HG03095 (cell line): ENCODE data around the gene ODF2L.

Source experiments
- ATAC-seq: cut with Tn5 transposase; IDR thresholded peaks from one replicate; pipeline ENCODE4 v1.9.1; 2021; ENCODE audit warnings: moderate library complexity; ENCODE audit not compliant: unreplicated experiment

The ODF2L gene, protein sequence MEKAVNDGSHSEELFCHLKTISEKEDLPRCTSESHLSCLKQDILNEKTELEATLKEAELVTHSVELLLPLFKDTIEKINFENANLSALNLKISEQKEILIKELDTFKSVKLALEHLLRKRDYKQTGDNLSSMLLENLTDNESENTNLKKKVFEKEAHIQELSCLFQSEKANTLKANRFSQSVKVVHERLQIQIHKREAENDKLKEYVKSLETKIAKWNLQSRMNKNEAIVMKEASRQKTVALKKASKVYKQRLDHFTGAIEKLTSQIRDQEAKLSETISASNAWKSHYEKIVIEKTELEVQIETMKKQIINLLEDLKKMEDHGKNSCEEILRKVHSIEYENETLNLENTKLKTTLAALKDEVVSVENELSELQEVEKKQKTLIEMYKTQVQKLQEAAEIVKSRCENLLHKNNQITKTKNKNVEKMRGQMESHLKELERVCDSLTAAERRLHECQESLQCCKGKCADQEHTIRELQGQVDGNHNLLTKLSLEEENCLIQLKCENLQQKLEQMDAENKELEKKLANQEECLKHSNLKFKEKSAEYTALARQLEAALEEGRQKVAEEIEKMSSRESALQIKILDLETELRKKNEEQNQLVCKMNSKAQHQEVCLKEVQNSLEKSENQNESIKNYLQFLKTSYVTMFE

DNA sequence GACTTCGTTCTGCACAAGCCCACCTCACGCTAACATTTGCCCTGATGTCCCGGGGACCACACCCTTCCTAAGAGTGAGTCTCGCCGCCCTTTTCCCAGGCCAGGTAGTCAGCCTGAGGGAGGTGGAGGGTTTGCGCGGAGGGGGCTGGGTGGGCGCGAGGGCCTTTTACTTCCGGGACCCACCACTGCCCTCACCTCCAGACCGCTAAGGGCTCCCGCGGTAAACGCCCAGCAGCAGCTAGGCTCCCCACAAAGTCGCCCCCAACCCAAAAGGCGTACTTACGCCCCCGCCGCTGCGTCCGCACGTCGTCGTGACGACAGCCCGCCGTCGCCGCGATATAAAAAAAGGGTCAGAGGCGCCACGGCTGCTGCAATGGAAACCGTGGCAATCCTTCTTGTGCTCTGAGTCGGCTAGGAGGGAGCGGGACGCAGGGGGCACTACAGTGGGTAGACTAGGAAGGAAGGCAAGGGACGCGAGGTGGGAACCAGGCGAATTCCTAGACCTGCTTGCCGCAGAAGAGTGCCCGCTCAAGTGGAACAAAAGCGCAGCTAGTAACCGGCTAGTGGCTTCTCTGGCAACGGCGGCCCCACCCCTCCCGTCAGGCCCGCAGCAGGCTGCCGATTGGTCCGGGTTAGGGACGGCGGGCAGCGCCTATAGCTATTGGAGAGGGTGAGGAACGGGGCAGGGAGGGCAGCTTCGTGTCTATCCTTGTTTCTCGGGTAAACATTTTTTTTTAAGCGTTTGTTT is at the start of gene ODF2L:
Gene ODF2L, minus strand, starts transcription at position 573 of the 747 bp plus-strand sequence. CDS start 9,296 bp downstream, outside the sequence.
- peak; percentile 100 for ATAC-seq

DNA sequence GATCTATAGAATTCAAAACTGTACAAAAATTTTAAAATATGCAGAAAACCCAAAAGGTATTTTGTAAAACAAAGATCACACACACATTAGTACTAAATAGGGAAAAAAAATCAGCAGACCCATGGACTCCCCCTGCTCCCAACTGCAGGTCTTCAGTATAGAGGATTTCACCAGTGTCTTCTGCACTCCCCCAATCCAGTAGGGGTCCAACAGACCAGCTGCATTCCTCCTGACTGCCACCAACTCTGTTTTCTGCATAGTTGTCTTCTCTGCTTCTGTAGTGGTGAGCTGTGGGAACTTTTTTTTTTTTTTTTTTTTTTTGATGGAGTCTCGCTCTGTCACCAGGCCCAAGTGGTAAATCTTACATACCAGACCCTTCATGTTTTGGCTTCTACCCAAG is 49.8 kb upstream of the ODF2L start:
- ATAC-seq, result no peak

DNA sequence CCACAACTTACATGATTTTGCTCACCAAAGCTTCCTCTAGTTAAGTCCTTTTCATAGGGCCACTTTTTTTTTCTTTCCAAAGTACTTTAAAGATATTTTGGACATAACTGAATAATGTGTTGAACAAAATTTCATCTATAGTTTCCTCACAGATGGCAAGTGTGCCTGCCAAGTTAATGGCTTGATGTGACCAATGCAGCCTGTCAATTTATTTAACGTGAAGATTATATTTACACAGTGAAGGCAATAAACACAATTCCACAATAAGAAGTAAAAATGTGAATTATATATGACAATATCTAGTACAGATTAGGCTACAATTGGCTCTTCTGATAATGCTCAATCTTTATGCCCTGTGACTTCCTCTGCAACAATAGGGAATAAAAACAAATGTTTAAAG is 45.9 kb upstream of the ODF2L start:
- ATAC-seq, result no peak

GRCh38 chr1:86441581-86441980 is 45.5 kb upstream of the ODF2L start:
- no peak for ATAC-seq

- no peak for ATAC-seq
Observed at GRCh38 chr1:86436041-86436440, 39.9 kb upstream of the ODF2L start.

GRCh38 chr1:86435327-86435726 is 39.2 kb upstream of the ODF2L start:
- ATAC-seq, result no peak

DNA sequence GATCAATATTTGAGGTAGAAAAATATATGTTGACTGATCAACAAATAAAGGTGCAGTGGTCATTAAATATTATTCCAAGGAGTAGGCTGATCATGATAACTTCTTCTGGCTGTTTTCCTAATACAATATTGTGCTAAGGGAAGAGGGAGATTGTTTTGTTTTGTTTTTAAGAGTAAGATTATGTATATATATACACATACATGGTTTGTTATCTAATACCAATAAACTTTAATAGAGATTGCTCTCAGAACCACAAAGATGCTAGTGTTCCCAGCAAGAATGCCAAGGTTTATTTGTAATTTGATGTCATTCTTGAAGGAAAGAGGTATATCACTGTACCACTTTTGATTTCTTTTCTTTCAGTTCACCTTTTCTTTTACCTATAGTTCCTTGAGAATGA is 37.9 kb upstream of the ODF2L start:
- ATAC-seq, result no peak

DNA sequence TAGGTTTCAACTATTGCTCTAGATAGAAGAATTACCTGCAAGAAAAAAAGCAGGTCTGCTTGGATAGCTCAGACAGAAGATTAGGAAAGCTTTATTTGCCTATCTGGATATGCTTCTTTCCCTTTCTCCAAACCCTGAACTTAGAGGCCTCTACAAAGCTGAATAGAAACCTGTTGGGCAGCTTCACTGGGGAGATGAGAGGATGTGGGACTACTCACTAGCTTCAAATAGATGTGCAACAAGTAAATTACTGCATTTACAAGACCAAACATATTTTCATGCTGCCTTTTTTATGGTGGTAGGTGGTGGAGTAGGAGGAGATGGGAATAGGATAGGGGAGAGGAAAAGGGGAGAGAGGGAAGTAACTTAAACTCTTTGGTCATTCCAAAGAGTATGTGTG is 34.3 kb upstream of the ODF2L start:
- ATAC-seq, result no peak

DNA sequence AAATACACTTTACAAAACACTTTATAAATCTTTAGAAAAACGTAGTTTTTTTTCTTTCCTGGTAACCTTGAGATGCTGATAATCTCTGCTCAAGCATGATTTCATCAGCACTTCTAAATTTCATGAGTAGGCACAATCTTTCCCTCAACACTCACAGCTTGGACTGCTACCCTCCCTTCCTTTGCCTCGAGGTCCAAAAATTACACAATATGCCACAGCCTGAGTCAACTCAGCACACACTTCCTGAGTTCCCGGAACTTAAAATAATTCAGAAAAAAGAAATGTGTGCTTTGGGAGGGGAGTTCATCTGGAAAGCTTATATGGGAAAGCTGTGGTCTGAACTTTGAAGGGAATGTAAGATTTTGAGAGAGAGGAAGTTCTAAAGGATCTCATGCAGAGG is 33.7 kb upstream of the ODF2L start:
- ATAC-seq, result no peak

- no peak for ATAC-seq
Observed at GRCh38 chr1:86429122-86429725, 33.1 kb upstream of the ODF2L start.

DNA sequence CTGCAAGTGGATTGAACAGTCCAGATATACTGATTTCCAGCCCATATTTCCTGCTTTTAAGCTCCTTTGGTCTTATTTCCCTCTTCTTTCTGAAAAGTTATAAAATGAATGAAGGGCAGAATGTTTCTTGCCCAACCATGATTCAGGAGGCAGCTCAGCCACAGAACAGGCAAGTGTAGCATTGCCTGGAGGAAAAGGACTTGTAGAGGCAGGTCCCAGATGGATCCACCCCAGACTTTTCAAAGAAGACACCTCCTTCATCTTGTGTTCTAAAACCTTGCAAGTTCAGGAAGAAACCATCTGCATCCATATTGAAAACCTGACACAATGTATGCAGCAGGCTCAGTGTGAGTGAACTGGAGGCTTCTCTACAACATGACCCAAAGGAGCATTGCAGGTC is 27.8 kb upstream of the ODF2L start, which contains the start of gene CLCA2:
Gene CLCA2, plus strand, starts transcription at position 299 of the 400 bp plus-strand sequence. Its CDS starts 77 bp downstream, at position 376.
- no peak for ATAC-seq

DNA sequence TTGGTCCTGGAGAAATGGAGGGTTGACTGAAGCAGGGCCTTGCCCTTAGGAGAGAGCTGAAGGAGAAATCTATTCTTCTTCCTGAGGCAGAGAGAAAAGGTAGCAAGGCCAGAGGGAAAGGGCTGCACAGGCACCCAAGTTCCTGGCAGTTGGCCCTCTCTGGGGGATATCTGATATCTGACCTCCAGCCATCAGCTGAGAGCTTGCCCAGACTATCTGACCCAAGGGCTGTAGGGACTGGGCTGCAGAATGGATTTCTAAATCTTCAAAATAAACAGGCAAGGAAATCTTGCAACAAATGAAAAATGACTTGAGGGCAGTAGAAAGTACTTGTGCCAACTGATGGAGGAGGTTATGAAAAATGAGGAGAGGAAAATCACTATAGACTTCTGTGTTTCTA is 27.4 kb upstream of the ODF2L start:
- no peak for ATAC-seq

DNA sequence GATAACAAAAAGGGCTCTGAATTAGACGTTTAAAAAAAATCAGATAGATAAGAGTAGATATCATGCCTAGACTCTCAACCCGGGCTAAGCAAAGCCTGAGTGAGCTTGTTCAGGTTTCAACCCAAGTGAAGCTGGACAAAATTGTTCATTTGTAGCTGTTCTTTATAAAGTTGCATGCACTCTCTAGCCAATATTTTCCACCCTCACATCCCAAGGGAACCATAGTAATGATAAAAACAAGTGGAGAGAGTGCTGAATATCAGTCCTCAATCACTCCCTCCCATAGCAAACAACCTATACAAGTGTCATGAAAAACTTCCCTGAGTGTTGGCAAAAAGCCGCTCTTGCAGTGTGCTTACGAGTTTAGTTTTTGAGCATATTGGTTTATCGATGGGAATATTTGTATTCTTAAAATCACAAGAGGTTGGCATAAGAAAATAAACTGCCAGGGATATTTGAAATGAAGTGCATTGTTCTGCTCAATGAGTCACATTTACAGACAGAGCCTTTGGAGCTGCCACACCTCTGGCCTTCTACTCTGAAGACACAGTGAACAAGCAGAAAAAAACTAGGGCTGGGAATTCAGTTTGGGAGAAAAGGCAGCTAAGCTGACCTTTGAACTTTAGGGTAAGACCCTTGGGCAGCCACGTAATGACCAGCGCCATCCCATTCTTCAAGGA is 25.6 kb upstream of the ODF2L start:
- ATAC-seq, result no peak

DNA sequence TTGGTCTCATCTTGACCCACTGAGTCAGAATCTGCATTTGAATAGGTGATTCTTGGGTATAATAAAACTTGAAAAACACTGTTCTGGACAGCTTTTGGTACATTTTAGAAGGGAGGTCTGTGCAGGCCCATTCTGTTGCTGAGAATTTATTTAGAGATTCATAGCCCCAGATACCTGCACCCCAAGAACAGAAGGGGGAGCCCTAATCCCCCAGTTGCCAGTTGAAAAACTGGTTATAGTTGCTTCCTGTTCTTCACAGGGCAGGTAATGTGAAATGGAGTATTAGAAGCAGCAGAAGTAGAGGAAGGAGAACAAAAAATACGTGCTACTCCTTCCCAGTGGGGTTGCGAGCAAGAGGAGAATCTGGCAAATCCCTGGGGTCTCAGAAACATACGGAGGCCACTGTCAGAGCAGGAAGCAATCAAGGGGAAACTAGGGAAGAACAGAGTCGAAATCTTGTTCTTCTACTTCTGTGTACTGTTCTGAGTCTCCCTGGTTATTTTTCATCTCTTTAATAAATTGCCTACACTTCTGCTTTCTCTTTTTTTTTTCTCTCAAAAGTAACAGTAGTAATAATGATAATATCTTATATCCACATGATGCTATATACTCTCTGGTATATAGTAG is 23.3 kb upstream of the ODF2L start:
- ATAC-seq, result peak; percentile 85

DNA sequence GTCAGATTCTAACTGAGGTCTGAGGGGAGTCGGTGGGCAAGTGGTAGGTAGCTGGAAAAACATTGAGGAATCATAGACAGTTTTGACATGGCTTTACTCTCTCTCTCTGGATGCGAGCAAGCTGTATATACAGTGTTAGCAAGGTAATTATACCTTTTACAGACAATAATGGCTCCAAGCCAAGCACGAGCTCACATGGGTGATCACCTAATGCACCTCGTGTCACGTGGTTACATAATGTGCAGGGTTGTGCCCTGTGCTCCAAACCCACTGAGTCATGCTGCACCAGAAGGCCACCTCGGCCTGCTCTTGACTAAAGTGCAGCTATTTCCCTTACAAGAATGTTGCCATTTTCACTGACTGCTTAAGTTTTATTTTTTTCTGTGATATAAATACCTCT is 20.2 kb upstream of the ODF2L start:
- ATAC-seq, result no peak

GRCh38 chr1:86410879-86411278 is 14.8 kb upstream of the ODF2L start:
- ATAC-seq, result no peak

DNA sequence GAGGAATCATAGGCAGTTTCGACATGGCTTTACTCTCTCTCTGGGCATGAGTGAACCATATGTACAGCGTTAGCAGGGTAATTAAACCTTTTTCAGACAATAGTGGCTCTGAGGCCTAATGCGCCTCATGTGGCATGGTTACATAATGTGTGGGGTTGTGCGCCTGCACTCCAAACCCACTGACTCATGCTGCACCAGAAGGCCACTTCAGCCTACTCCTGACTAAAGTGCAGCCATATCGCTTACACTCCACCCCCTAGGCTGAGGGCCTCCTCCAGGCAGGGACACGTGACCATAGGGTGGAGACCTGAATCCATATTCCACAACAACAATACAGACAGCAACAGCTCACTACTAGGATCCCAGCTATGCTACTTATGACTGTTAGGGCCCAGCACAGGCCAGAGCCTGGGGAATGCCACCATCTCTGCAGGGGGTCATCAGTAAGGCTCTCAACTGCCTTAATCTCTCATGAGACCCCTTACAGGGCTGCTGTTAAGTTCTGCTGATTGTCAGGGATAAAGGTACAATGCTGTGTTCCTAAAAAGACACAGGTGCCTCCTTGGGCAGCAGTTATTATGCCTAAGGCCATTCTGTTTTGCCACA is 13.4 kb upstream of the ODF2L start:
- no peak for ATAC-seq

GRCh38 chr1:86396498-86396890 is 371 bp upstream of the ODF2L start:
- peak; percentile 14 for ATAC-seq

DNA sequence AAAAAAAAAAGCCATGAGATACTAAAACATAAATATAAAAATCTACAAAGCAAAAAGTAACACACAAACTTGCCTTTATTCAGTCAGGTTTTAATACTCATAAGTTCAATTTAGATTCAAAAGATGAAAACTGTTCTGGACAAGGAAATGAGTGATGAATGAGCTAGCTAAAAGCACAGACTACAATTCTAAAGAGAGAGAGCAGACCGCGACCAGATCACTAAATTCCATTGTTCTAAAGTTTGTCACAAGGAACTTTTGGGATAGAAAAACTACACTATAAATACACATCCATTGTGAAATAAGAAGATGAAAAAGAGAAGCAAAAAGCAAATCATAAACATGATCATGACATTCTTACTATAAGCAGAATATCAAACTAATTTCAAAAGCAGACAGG is 1.7 kb downstream of the ODF2L start:
- no peak for ATAC-seq

DNA sequence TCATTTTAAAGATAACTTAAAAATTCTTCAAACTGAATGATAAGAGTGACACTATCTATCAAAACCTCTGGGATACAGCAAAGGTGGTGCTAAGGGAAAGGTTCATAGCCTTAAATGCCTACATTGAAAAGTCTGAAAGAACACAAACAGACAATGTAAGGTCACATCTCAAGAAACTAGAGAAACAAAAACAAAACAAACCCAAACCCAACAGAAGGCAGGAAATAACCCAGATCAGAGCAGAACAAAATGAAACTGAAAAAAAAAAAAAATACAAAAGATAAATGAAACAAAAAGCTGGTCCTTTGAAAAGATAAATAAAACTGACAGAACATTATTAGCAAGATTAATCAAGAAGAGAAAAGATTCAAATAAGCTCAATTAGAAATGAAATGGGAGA is 6.8 kb downstream of the ODF2L start:
- peak; percentile 78 for ATAC-seq
